ENCODE results near the gene GABRG1. TPM values are rescaled to one million over a fixed set of nuclear protein-coding genes. Genes with fewer than 3 reads are reported as not detected.

GABRG1 gene
- total RNA-seq (2014; rRNA removed; shearing (Covaris generic)), result 0.84 and 0.92 TPM in 2 replicates
- polyA plus RNA-seq (2014; cell fraction: nucleus; rRNA removed), result 0.02 and 0.58 TPM in 2 replicates

DNA sequence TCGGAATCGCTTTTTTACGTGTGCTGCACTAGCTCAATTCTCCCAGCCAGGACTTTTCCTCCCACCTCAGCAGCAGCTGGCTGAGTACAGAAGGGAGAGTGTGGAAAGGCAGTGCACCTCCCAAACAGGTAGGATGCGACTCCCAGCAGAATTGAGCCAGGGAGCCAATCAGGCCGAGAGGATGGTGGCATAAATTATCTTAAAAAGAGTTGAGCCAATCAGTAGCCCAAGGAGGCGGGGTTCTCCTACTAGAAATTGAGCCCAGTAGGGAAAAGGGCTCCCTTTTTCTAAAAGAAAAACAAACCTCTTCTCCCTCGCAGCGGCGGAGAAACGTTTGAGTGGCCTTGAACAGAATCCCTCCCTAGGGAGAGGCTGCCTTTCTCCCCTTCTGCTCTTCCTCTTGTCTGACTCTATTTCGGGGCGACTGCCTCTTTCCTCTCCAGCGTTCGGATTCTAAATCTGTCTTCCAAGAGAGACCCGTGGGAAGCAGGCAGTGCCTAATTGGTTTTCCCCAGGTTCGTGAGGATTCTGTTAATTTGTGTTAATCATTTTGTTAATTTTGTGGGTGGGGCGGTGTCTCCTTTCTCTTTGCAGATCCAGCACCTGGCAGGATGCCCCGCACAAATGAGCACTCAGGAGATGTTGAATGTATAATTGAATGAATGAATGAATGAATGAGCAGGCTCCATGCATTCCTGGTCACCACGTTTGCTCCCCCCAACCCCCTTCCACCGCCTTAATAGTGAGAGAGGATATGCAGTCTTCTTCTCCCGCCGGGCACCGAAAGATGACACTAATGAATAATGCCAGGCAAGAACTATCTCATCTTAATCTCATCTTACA lies at the start of gene GABRG1:
GABRG1 (minus strand) TSS at position 142 of the 843 bp plus-strand sequence; CDS start at position 1, 141 bp downstream.
- DNase-seq (ENCODE audit: extremely low read depth, low read depth), result no peak

DNA sequence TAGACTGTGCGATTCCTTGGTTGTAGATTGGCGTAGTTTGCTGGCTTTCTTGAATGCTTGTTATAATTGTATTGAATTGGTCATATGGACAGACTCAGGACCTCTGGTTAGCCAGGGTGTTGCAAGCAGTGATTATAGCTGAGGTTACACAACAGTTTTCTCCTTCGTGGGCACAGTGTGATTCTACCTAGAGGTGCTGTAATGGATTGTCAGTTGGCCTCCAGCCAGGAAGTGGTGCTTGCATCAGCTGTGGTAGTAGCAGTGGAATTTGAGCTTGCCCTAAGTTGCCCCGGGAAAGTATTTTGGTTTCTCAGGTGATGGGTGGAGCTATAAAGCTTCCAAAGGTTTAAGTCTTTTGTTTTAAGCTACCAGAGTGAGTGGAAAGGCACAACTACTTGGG lies 23.1 kb upstream of the GABRG1 start:
- DNase-seq (ENCODE audit: extremely low read depth, low read depth), result no peak

DNA sequence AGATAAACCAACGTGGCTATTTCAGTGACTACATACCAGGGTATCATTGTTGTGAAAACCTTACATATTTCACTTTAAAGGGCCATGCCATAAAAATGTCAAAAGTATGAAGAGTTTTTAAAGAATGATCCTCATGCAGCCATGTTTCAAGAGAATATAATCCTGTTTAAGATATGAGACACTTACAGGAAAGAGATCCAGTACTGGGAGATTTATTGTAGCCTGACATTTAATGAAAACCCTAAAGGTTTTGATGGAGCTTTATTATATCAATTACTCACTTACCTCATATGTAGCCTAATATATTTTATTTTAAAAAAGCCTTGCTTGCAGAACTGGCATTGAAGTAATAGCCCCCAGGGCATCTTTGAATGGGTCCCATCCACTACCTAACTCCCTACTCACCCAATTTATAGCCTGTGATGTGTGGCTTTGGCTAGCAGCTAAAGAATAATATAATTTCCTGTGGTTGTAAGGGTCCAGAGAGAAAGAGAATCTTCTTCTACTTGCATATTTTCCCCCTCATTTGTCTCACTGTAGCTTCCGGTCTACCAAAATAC lies 7.7 kb upstream of the GABRG1 start:
- DNase-seq (ENCODE audit: extremely low read depth, low read depth), result no peak

DNA sequence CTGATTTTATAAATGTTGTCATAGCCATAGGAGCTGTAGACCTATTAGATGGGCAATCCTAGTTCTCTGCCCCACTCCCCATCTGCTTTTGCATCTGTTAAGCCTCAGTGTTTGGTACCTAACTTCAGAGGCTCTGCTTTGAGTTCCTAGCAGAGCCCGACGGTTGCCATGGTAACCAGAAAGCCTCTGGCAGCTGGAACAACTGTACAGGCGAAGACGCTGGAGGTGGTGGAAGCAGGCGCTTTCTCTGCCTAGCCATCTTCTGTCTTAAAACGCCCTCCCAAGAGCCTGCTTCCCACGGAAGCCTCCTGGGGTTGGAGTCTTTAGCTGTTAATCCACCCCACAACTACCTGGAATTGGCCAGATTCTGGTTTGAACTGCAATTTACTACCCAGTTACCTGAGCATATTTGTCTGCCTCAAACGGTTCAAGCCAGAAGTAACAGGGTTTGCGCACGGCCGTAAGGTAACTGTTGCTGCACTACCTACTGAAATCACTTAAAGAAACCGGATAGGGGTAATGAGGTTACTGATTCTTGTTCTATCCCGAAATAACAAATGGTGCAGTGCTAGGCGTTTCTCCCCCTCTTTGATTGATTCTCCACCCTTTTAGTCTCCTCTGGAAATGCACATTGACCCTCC lies 1.0 kb upstream of the GABRG1 start:
- no peak for DNase-seq (ENCODE audit: extremely low read depth, low read depth)

DNA sequence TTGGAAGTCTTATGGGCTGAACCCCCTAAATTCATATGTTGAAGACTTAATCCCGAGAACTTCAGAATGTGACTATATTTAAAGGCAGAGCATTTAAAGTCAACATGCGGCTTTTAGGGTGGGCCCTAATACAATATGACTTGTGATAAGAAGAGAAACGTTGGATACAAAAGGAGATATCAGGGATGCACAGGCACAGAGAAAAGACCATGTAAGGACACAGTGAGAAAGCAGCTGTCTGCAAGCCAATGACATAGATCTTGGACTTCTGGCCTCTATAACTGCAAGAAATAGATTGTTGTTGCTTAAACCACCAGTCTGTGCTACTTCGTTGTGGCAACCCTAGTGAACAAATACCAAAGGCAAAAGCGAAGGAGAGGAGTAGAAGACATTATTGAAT lies 42.2 kb downstream of the GABRG1 start:
- no peak for DNase-seq (ENCODE audit: extremely low read depth, low read depth)

DNA sequence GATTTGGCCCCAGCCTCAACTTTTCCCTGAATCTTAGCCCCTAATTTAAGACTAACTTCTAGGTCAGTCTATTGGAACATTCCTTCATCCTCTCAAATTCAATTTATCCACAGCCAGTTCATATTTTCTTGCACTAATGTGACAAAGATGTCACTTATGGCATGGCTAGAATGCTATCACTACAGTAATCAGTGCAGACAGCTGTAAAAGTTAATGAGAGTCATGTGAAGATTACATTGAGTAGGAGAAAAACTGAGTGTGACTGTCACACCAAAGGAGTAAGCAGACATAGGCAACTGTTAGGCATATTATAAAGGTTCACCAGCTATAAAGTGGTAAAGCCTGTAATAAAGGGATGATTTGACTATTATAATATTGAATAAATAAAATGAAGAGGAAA lies 42.6 kb downstream of the GABRG1 start:
- DNase-seq (ENCODE audit: extremely low read depth, low read depth), result no peak

DNA sequence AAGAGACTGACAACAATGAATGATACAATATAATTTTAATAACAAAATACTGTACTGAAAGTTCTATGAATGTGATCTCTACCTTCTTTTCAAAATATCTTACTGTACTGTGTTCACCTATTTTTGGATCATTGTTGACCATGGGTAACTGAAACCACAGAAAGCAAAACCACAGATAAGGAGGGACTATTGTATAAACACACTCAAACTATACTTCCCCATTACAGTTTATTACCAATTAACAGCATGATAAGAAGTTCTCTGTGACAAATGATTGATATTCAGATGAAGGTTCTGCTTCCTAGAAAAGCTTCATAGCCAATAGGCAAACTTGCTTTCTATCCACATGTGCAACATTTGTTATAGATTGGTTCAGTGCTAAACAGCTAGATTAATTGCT lies 50.1 kb downstream of the GABRG1 start:
- DNase-seq (ENCODE audit: extremely low read depth, low read depth), result no peak

DNA sequence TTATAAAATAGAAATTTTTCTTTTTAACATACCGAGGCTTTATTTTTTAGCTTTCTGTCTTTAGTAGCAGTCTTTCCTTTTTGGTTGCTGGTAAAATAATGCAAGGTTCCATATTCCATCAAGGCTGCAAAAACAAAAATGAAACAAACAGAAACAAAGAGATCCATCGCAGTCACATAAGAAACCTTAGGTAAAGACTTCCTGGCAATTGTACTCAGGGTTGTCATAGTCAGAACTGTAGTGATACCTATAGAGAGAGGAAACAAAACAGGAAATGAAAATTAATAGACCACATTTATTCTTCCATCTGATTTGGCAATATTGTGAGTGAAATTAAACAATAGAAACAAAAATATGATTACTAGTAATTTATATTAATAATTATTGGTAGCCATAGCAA lies 72.5 kb downstream of the GABRG1 start:
- no peak for DNase-seq (ENCODE audit: extremely low read depth, low read depth)

DNA sequence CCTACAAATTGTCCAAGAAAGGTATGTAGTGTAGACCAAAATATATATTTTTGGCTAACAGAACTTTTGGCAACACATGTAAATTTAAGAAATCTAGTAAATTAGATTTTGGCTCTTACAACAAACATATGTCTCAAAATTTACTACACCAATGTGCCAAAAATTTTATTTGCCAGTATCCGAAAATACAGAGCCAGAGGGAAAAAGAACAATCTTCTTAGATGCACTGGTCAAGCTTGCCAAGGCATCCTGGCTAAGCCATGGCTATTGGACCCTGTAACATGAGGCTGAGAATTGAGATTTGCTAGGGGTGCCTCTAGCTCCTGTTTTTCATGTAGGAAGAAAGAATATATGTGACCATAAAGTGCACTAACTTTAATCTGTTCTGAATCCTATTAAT lies 91.8 kb downstream of the GABRG1 start:
- DNase-seq (ENCODE audit: extremely low read depth, low read depth), result no peak

DNA sequence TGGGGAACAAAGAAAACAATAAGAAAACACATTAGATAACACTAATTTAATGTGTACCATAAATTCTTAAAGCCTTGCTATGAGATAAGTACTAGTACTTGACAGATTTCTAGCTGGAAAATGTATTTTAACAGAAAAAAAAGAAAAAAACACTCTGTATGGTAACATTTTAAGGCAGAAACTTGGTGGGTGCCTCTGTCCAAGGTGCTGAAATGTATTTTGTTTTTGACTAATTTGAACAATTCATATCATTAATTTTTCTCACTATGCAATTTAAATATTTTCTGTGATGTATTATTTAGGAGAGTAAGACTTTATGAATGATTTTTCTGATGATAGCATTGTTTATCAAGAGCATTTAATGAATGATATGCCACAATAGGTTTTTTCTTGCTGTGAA lies 107.5 kb downstream of the GABRG1 start:
- DNase-seq (ENCODE audit: extremely low read depth, low read depth), result no peak

DNA sequence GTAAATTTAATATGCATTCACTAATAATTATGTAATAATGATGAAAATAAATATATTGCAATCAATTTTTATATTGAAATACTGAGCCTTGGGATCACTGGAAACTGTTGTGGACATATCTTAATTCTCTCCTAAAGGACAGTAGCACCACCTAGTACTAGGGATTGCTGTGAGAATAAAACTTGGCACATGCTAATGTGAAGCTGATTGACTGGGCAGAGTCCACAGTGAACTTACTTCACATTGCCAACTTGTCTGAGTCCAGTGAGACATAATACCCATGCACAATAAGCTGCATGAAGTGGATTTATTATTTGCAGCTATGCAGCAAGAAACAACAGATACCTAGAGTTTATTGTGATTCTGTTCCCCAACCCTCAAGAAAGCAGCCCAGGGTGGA lies 131.1 kb downstream of the GABRG1 start:
- no peak for DNase-seq (ENCODE audit: extremely low read depth, low read depth)

DNA sequence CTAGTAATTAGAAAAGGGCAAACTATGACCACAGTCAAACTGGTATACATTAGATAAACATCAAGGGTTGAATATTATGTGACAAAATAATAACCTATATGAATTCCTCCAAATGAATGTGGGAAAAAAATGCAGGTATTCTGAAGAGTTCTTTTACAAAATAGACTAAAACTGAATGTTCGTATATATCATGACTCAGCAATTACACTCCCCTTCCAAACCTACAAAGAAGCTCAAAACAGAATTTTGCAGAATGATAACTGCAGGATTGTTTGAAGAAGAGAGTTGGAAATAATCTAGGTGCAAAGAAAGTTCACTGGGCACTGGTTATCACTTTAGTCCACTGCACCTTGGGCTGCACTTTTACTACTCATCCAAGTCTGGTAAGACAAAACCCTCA lies 134.1 kb downstream of the GABRG1 start:
- DNase-seq (ENCODE audit: extremely low read depth, low read depth), result no peak

DNA sequence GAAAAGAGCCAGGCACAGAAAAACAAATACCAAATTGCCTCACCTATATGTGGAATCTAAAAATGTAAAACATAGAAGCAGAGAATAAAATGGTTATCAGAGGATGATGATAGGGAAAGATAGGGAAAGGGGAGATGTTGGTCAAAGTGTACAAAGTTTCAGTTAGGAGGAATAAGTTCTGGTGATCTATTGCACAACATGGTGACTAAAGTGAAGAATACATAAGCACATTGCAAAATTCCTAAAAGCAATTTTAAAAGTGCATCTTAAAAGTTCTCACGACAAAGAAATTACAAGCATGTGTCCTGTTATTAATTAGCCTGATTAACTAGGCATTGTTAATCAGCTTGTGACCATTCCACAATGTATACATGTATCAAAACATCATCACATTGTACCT lies 136.0 kb downstream of the GABRG1 start:
- no peak for DNase-seq (ENCODE audit: extremely low read depth, low read depth)
